Left ventricle myocardium inferior (tissue), 1 donor: ENCODE data around the gene IGF1R. TPM values are rescaled to one million over a fixed set of nuclear protein-coding genes. Genes with fewer than 3 reads are reported as not detected.

Experiments used
- DNase-seq: peaks from one replicate; pipeline ENCODE4 v3.0.0-alpha.2; 2020
- H3K27ac ChIP-seq: fragments of 200-600 bp; replicated peaks from 2 replicates; pipeline ENCODE4 v1.8.0; 2021
- H3K27me3 ChIP-seq: fragments of 200-600 bp; 2 replicates; pipeline ENCODE4 v1.8.0; 2021; ENCODE audit warnings: low read depth
- H3K36me3 ChIP-seq: fragments of 200-600 bp; 2 replicates; pipeline ENCODE4 v1.8.0; 2021
- H3K4me1 ChIP-seq: fragments of 200-600 bp; 2 replicates; pipeline ENCODE4 v1.8.0; 2021
- H3K4me3 ChIP-seq: fragments of 200-600 bp; 2 replicates; pipeline ENCODE4 v1.8.0; 2021; ENCODE audit warnings: mild to moderate bottlenecking, moderate library complexity
- H3K9me3 ChIP-seq: fragments of 200-600 bp; replicated peaks from 2 replicates; pipeline ENCODE4 v1.8.0; 2021
- intact Hi-C: fragments of 100-400 bp; cut with micrococcal nuclease; formaldehyde crosslinking; loops from one replicate; pipeline ENCODE4 v1.11.0; 2022
- total RNA-seq: library from RNA; stranded (reverse); fragmentation: NEBNext Ultra II Directional; extraction: Animal tissue kit (Norgen Biotek cat#: 25700); gene quantifications from one replicate; pipeline ENCODE4 v1.2.1, GENCODE V29; 2021
- TF ChIP-seq, protein P1 (sequence below): fragments of 200-600 bp; IDR thresholded peaks from 2 replicates; pipeline ENCODE4 v1.8.0; 2021; ENCODE audit warnings: antibody characterized with exemption, mild to moderate bottlenecking, borderline replicate concordance
- donor health status: DM: no; HTN: yes; CAD: no; lungs with severe emphysema.

The IGF1R gene
- total RNA-seq, 1 donor from 2014 or later: 37.2 TPM

- Histone ChIP-seq H3K27me3 (no peaks in the 10 kb centered on the region), H3K36me3 (no peaks in the 10 kb centered on the region), H3K4me1 (peaks cover 72% of the 10 kb centered on the region), H3K4me3 (no peak overlapping the region), H3K9me3 (no peaks in the 10 kb centered on the region), H3K27ac (no peak overlapping the region)
- no peak for DNase-seq
- TF ChIP-seq, protein P1, sequence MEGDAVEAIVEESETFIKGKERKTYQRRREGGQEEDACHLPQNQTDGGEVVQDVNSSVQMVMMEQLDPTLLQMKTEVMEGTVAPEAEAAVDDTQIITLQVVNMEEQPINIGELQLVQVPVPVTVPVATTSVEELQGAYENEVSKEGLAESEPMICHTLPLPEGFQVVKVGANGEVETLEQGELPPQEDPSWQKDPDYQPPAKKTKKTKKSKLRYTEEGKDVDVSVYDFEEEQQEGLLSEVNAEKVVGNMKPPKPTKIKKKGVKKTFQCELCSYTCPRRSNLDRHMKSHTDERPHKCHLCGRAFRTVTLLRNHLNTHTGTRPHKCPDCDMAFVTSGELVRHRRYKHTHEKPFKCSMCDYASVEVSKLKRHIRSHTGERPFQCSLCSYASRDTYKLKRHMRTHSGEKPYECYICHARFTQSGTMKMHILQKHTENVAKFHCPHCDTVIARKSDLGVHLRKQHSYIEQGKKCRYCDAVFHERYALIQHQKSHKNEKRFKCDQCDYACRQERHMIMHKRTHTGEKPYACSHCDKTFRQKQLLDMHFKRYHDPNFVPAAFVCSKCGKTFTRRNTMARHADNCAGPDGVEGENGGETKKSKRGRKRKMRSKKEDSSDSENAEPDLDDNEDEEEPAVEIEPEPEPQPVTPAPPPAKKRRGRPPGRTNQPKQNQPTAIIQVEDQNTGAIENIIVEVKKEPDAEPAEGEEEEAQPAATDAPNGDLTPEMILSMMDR: peak; percentile 25
- intact Hi-C loops: no loop called here
Observed at GRCh38 chr15:98804057-98804380, 155.7 kb downstream of the IGF1R start.

- Histone ChIP-seq H3K4me3 (no peak overlapping the region), H3K27me3 (no peaks in the 10 kb centered on the region), H3K27ac (peak overlapping the region; percentile 38), H3K4me1 (peaks cover 69% of the 10 kb centered on the region), H3K9me3 (no peaks in the 10 kb centered on the region), H3K36me3 (no peaks in the 10 kb centered on the region)
- intact Hi-C loops: no loop called here
- no peak for DNase-seq
- TF ChIP-seq, protein P1: peak; percentile 29
Observed at GRCh38 chr15:98805434-98806274, 157.3 kb downstream of the IGF1R start.

- intact Hi-C loops: no loop called here
- Histone ChIP-seq H3K4me1 (peaks cover 62% of the 10 kb centered on the region), H3K27me3 (no peaks in the 10 kb centered on the region), H3K9me3 (no peaks in the 10 kb centered on the region), H3K4me3 (no peak overlapping the region), H3K36me3 (no peaks in the 10 kb centered on the region), H3K27ac (peak overlapping the region; percentile 38)
- TF ChIP-seq, protein P1: no peak
- no peak for DNase-seq
Observed at GRCh38 chr15:98806275-98806895, 158.0 kb downstream of the IGF1R start.

- Histone ChIP-seq H3K27me3 (no peaks in the 10 kb centered on the region), H3K36me3 (no peaks in the 10 kb centered on the region), H3K27ac (peak overlapping the region; percentile 38), H3K9me3 (no peaks in the 10 kb centered on the region), H3K4me3 (no peak overlapping the region), H3K4me1 (peaks cover 57% of the 10 kb centered on the region)
- TF ChIP-seq, protein P1: no peak
- no peak for DNase-seq
- intact Hi-C loops: no loop called here
Observed at GRCh38 chr15:98807262-98807661, 158.9 kb downstream of the IGF1R start.

- H3K36me3 ChIP-seq: no peaks in the 10 kb centered on the region
- peak overlapping the region; percentile 47 for H3K27ac ChIP-seq
- peak; percentile 32 for DNase-seq
- H3K9me3 ChIP-seq: no peaks in the 10 kb centered on the region
- peaks cover 66% of the 10 kb centered on the region for H3K4me1 ChIP-seq
- H3K27me3 ChIP-seq: no peaks in the 10 kb centered on the region
- TF ChIP-seq, protein P1: no peak
- intact Hi-C loops: no loop called here
- no peak overlapping the region for H3K4me3 ChIP-seq
Observed at GRCh38 chr15:98809273-98809672, 160.9 kb downstream of the IGF1R start.
